ENCODE data around the gene EFCAB13. TPM values are rescaled to one million over a fixed set of nuclear protein-coding genes. Genes with fewer than 3 reads are reported as not detected.
"Not testable (repeated sequence)": the region's sequence is repeated elsewhere in the genome, so short reads cannot be mapped to it uniquely, and the experiment has no call there.

Gene EFCAB13
- total RNA-seq, 1 donor from 2014 or later = 15.1 TPM

DNA sequence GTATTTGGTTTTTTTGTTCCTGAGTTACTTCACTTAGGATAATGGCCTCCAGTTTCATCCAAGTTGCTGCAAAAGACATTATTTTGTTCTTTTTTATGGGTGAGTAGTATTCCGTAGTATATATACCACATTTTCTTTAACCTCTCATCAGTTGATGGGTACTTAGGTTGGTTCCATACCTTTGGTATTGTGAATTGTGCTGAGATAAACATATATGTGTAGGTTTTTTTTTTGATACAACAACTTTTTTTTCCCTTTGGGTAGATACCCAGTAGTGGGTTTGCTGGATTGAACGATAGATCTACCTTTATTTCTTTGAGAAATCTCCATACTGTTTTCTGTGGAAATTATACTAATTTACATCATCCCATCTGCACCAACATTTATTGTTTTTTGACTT is 6.8 kb downstream of the EFCAB13 start:
- no peak for DNase-seq

GRCh38 chr17:47332287-47332686 is 8.5 kb downstream of the EFCAB13 start:
- DNase-seq = no peak

GRCh38 chr17:47335101-47335936 is 11.6 kb downstream of the EFCAB13 start:
- no peak for DNase-seq

- DNase-seq = no peak
These were observed 14.3 kb downstream of the EFCAB13 start for GRCh38 chr17:47338026-47338425.

DNA sequence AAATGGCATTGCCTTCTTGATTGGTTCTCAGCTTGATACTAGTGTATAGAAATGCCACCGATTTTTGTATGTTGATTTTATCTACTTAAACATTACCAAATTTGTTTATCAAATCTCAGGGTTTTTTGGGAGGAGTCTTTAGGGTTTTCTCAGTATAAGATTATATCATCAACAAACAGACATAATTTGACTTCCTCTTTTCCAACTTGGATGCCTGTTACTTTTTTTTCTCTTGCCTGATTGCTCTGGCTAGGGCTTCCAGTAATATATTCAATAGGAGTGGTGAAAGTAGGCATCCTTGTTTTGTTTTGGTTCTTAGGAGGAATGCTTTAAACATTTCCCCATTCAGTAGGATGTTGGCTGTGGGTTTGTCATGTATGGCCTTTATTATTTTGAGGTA is 29.1 kb downstream of the EFCAB13 start:
- no peak for DNase-seq

GRCh38 chr17:47358652-47359051 is 34.9 kb downstream of the EFCAB13 start:
- DNase-seq = no peak

- no peak for DNase-seq
These were observed 39.4 kb downstream of the EFCAB13 start for GRCh38 chr17:47363171-47363570.

- DNase-seq = no peak
These were observed 43.5 kb downstream of the EFCAB13 start for GRCh38 chr17:47367257-47367656.

GRCh38 chr17:47368262-47368661 is 44.5 kb downstream of the EFCAB13 start:
- DNase-seq = no peak

GRCh38 chr17:47370899-47371298 is 47.1 kb downstream of the EFCAB13 start:
- DNase-seq = not testable (repeated sequence)

DNA sequence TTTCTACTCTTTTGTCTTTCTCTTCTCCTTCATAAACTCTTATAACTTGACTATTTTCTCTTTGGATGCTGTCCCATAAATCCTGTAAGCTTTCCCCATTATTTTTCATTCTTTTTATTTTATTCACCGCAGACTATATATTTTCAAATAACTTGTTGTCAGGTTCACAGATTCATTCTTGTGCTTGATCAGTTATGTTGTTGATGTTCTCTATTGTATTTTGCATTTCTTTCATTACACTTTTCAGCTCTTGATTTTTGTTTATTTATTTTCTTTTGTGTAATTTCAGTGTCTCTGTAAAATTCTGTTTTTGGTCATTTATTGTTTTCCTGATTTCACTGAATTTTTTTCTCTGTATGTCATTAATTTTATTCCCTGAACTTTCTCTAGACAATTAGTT is 49.2 kb downstream of the EFCAB13 start:
- DNase-seq = no peak

- no peak for DNase-seq
These were observed 52.5 kb downstream of the EFCAB13 start for GRCh38 chr17:47376247-47376646.

DNA sequence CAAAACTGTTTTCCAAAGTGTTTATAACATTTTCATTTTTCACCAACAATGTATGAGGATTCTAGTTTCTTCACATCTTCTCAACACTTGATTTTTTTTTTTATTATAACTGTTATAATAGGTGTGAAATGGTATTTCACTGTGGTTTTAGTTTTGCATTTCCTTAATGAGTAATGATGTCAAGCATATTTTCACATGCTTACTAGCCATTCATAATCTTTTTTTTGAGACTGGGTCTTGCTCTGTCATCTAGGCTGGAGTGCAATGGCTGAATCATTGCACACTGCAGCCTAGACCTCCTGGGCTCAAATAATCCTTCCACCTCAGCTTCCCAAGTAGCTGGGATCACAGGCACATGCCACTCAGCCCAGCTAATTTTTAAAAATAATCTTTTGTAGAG is 65.1 kb downstream of the EFCAB13 start:
- DNase-seq = no peak

DNA sequence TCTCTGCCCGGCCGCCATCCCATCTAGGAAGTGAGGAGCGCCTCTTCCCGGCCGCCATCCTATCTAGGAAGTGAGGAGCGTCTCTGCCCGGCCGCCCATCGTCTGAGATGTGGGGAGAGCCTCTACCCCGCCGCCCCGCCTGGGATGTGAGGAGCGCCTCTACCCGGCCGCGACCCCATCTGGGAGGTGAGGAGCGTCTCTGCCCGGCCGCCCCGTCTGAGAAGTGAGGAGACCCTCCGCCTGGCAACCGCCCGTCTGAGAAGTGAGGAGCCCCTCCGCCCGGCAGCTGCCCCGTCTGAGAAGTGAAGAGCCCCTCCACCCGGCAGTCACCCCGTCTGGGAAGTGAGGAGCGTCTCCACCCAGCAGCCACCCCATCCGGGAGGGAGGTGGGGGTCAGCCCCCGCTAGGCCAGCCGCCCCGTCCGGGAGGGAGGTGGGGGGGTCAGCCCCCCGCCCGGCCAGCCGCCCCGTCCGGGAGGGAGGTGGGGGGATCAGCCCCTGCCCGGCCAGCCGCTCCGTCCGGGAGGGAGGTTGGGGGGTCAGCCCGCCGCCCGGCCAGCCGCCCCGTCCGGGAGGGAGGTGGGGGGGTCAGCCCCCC is 73.9 kb downstream of the EFCAB13 start:
- DNase-seq = not testable (repeated sequence)

DNA sequence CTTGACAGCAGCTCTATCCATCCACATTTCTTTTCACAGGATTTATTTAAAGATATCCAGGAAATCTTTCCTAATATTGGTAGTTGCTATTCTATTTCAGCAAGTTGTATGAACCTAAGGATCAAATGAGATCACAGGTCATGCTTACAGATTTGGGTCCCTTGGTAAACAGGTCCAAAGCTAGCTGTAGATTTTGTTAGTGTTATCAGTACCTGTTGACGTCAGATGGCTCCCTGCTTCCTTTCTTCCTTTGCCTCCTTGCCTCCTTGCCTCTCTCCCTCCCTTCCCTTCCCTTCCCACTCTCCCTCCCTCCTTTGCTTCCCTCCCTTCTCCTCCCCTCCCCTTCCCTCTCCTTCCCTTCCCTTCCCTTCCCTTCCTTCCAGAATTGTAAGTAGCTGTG is 76.6 kb downstream of the EFCAB13 start:
- DNase-seq = no peak

DNA sequence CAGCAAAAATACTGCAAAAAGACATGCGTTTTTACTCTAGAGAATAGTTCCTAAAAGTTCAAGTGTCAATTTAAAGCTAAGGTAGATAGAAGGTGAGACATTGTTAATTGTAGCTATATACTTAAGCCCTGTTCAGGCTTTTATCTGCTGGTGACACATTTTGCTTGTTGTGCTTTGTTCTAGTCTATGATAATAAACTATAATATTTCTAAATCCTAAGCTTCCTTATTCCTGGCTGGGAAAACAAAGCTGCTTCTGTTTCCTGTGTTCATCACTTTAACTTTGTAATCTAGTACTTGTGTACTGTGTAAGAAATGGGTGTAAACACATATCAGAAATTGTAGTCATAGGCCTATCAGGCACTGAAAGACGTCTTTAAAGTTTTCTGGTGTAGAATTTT is 77.3 kb downstream of the EFCAB13 start:
- no peak for DNase-seq

DNA sequence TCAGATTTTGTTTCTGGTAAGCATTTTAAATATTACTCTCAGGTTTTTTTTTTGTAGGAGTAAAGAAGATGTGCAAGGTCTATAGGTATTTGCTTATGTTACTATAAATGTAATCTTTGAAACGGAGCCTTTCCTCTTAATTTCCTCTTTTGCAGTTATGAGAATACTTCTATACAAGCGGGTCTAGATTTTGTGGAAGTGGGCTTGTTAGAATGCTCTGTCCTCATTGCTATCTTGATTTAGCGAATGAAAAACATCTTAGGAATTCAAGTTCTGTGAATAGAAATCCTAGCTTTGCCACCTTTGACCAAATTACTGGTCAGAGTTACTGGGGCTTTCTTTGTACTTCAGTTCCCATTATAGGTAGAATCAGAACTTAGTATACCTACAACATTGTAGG is 80.3 kb downstream of the EFCAB13 start:
- no peak for DNase-seq

DNA sequence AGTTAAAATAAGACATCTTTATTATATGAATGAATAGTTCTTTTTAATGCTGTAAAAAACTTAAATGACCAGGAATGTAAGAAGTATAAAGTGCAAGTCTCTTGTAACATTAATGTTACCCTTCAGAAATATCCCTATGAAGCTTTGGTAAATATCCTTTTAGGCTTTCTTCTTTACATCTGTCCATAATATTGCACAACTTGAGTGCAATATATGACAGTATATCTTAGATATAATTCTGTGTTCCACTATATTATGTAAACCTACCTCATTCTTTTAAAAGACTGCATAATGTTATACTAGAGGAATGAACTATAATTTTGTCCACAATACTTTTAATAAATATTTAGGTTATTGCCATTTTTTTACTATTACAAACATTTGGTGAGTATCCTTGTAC is 81.1 kb downstream of the EFCAB13 start:
- no peak for DNase-seq

DNA sequence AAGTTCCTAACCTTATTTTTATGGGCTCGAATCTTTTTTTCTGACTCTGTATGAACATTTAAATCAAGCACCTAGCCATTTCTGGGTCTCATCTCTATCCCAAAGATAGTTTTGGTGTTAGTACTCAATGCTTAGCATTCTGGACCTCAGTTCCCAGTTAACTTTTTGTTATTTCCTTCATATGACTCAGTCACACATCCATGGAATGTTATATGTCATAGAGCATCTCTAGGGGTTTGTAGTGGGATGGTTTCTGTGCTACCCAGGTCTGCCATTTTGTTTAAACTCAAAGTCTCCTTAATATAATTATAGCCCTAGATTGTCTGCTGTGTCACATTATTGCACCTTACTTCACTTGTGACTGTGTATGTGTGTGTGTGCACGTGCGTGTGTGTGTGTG is 90.1 kb downstream of the EFCAB13 start:
- DNase-seq = no peak

GRCh38 chr17:47414612-47415011 is 90.9 kb downstream of the EFCAB13 start:
- no peak for DNase-seq

DNA sequence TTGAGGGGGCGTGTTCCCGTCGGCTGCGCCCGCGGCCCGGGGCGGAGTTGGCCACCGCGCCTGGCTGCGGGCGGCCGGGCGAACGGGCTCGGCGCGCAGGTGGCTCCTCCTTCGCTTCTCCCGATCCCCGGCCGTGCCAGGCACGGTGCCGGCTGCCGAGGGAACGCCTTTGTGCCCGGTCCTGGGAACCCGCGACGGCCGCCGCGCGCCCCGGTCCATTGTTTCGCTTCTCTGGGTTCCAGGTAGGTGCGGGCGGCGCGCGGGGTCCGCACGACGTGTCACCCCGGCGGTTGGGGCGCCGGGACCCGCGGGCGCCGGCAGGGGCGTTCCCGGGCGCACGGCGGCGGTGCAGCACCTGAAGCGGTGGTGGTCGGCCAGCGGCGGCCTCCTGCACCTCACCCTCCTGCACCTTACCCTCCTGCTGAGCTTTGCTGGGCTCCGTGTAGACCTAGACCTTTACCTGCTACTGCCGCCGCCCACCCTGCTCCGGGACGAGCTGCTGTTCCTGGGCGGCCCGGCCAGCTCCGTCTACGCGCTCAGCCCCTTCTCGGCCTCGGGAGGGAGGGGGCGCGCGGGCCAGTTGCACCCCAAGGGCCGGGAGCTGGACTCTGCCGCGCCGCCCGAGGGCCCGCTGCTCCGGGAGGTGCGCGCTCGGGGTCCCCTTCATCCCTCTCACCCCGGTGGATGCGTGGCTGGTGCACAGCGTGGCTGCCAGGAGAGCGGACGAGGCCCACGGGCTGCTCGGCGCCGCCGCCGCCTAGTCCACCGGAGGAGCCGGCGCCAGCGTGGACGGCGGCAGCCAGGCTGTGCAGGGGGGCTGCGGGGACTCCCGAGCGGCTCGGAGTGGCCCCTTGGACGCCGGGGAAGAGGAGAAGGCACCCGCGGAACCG is 99.9 kb downstream of the EFCAB13 start:
- DNase-seq = no peak

DNA sequence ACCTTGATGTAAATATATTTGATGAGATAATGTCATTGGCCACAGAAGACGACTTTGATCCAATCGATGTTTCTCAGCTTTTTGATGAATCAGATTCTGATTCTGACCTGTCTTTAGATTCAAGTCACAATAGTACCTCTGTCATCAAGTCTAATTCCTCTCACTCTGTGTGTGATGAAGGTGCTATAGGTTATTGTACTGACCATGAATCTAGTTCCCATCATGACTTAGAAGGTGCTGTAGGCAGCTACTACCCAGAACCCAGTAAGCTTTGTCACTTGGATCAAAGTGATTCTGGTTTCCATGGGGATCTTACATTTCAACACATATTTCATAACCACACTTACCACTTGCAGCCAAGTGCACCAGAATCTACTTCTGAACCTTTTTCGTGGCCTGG is 101.5 kb downstream of the EFCAB13 start:
- DNase-seq = not testable (repeated sequence)
